HepG2 (cell line): ENCODE results near the gene KIAA1191. TPM values are rescaled to one million over a fixed set of nuclear protein-coding genes. Genes with fewer than 3 reads are reported as not detected.

ENCODE experiments used
- ATAC-seq: fragments of 200-7000 bp; cut with Tn5 transposase; 3 replicates; pipeline ENCODE4 v1.9.1; 2020; ENCODE audit warnings: mild to moderate bottlenecking, moderate library complexity
- BruUV-seq: library from RNA; stranded (reverse); fragments of 400-500 nt; replicated peaks from 2 replicates; lab custom pipeline; 2021; lab: Mats Ljungman, UMichigan
- CTCF ChIA-PET: fragments of 300-600 bp; formaldehyde crosslinking; extraction: SDS; loops from one replicate; lab custom pipeline; 2021; ENCODE audit warnings: low total read pairs, inconsistent platforms, low intra/inter-chr PET ratio; lab: Yijun Ruan, JAX
- POLR2A ChIA-PET: fragments of 350-600 bp; sonication (Branson Sonifier 250); formaldehyde crosslinking; loops from one replicate; lab custom pipeline; 2020; ENCODE audit warnings: antibody characterized with exemption, inconsistent platforms; lab: Yijun Ruan, JAX
- DNase-seq: peaks from one replicate; pipeline ENCODE4 v3.0.0-alpha.2; 2015; ENCODE audit warnings: low spot score
- FAIRE-seq: peaks from 3 replicates; lab custom pipeline; 2011; peaks lifted over from hg19 to GRCh38; lab: Jason Lieb, UNC
- H2AFZ ChIP-seq: one replicate; pipeline ENCODE4 v1.6.1; 2011; ENCODE audit warnings: low read length, inconsistent platforms
- H3K27ac ChIP-seq: fragments of 300-600 bp; 3 replicates; pipeline ENCODE4 v1.8.0; 2011; ENCODE audit warnings: mixed run types, mild to moderate bottlenecking, mixed read lengths, low read length, inconsistent platforms; ENCODE audit not compliant: insufficient read depth; ENCODE audit errors: extremely low read length
- H3K27me3 ChIP-seq, 2 experiments: fragments of 200-600 bp in 1 of 2; 2 replicates in 1 of 2; 3 replicates in 1 of 2; pipeline versions ENCODE4 v1.6.0 to v1.8.0; 2011; ENCODE audit warnings: low read length in 2 of 2, mild to moderate bottlenecking in 2 of 2, moderate library complexity in 2 of 2, inconsistent platforms in 1 of 2; ENCODE audit not compliant: insufficient read depth in 2 of 2, control insufficient read depth in 1 of 2
- H3K36me3 ChIP-seq, 2 experiments: fragments of 200-600 bp in 1 of 2; replicated peaks in 1 of 2; 2 replicates in 1 of 2; 3 replicates in 1 of 2; pipeline versions ENCODE4 v1.5.1 to v1.8.0; 2011; ENCODE audit warnings: low read length in 2 of 2, inconsistent platforms in 1 of 2; ENCODE audit not compliant: insufficient read depth in 2 of 2, control insufficient read depth in 1 of 2
- H3K4me1 ChIP-seq: 2 replicates; pipeline ENCODE4 v1.5.1; 2012; ENCODE audit warnings: low read length, inconsistent platforms; ENCODE audit not compliant: insufficient read depth
- H3K4me2 ChIP-seq: 2 replicates; pipeline ENCODE4 v1.6.0; 2011; ENCODE audit warnings: low read depth, low read length, inconsistent platforms
- H3K4me3 ChIP-seq, 3 experiments: fragments of 200-600 bp in 1 of 3; sonication (generic), shearing (Covaris generic) in 1 of 3; replicated peaks in 1 of 3; 2 replicates each; pipeline ENCODE4 v1.5.1; 2011 to 2016; ENCODE audit warnings: low read length in 3 of 3, inconsistent platforms in 2 of 3, low read depth in 2 of 3, mild to moderate bottlenecking in 2 of 3, control low read depth in 1 of 3, mixed read lengths in 1 of 3; ENCODE audit not compliant: insufficient read depth in 1 of 3
- H3K79me2 ChIP-seq: one replicate; pipeline ENCODE4 v1.6.1; 2011; ENCODE audit warnings: low read length, inconsistent platforms; ENCODE audit not compliant: insufficient read depth
- H3K9ac ChIP-seq: 2 replicates; pipeline ENCODE4 v1.6.0; 2011; ENCODE audit warnings: mild to moderate bottlenecking, low read depth, low read length, inconsistent platforms; ENCODE audit not compliant: insufficient read depth
- H3K9me3 ChIP-seq: 2 replicates; pipeline ENCODE4 v1.5.1; 2012; ENCODE audit warnings: mild to moderate bottlenecking, low read length
- H4K20me1 ChIP-seq: 2 replicates; pipeline ENCODE4 v1.6.0; 2011; ENCODE audit warnings: inconsistent platforms, mild to moderate bottlenecking, low read length, moderate library complexity; ENCODE audit not compliant: insufficient read depth
- ARNTL ChIP-seq: sonication (generic); formaldehyde crosslinking; IDR thresholded peaks from 2 replicates; pipeline ENCODE4 v1.4.0; 2020; ENCODE audit warnings: mild to moderate bottlenecking, missing genetic modification reagents
- CHD2 ChIP-seq: IDR thresholded peaks from 2 replicates; pipeline ENCODE4 v1.6.1; 2011; ENCODE audit warnings: low read depth, low read length, improper control_type of control experiment
- HDAC2 ChIP-seq: sonication (generic); formaldehyde crosslinking; IDR thresholded peaks from 2 replicates; pipeline ENCODE4 v1.4.0; 2020; ENCODE audit warnings: missing genetic modification reagents
- KDM4B ChIP-seq: sonication (generic); formaldehyde crosslinking; IDR thresholded peaks from 2 replicates; pipeline ENCODE4 v1.4.0; 2020; ENCODE audit warnings: missing genetic modification reagents
- MLLT10 ChIP-seq: sonication (generic); formaldehyde crosslinking; IDR thresholded peaks from 2 replicates; pipeline ENCODE4 v1.4.0; 2020; ENCODE audit warnings: missing genetic modification reagents
- NFE2L1 ChIP-seq: sonication (generic); formaldehyde crosslinking; IDR thresholded peaks from 2 replicates; pipeline ENCODE4 v1.4.0; 2020; ENCODE audit warnings: missing genetic modification reagents, mild to moderate bottlenecking, borderline replicate concordance
- PCBP1 ChIP-seq: fragments of 200-400 bp; formaldehyde crosslinking; IDR thresholded peaks from 2 replicates; pipeline ENCODE4 v1.6.1; 2017; ENCODE audit warnings: mild to moderate bottlenecking, low read depth, low read length, borderline replicate concordance
- SP4 ChIP-seq: sonication (generic); formaldehyde crosslinking; IDR thresholded peaks from 2 replicates; pipeline ENCODE4 v1.8.1; 2023; ENCODE audit warnings: mild to moderate bottlenecking, missing genetic modification reagents
- THRA ChIP-seq: sonication (generic); formaldehyde crosslinking; IDR thresholded peaks from 2 replicates; pipeline ENCODE4 v1.4.0; 2020; ENCODE audit warnings: missing genetic modification reagents, borderline replicate concordance
- ZNF292 ChIP-seq: sonication (generic); formaldehyde crosslinking; IDR thresholded peaks from 2 replicates; pipeline ENCODE4 v1.8.1; 2022; ENCODE audit warnings: mild to moderate bottlenecking, low read depth, missing genetic modification reagents, borderline replicate concordance
- ZNF510 ChIP-seq: sonication (generic); formaldehyde crosslinking; IDR thresholded peaks from 2 replicates; pipeline ENCODE4 v1.4.0; 2020; ENCODE audit warnings: low read depth, mild to moderate bottlenecking, missing genetic modification reagents
- ZNF672 ChIP-seq: sonication (generic); formaldehyde crosslinking; IDR thresholded peaks from 2 replicates; pipeline ENCODE4 v1.8.1; 2022; ENCODE audit warnings: missing genetic modification reagents
- ZNF713 ChIP-seq: sonication (generic); formaldehyde crosslinking; IDR thresholded peaks from 2 replicates; pipeline ENCODE4 v1.4.0; 2020; ENCODE audit warnings: mild to moderate bottlenecking, missing genetic modification reagents
- ZSCAN20 ChIP-seq: sonication (generic); formaldehyde crosslinking; IDR thresholded peaks from 2 replicates; pipeline ENCODE4 v1.4.0; 2020; ENCODE audit warnings: missing genetic modification reagents, mild to moderate bottlenecking, borderline replicate concordance
- ZSCAN31 ChIP-seq: sonication (generic); formaldehyde crosslinking; IDR thresholded peaks from 2 replicates; pipeline ENCODE4 v1.5.0; 2020; ENCODE audit warnings: low read depth, mild to moderate bottlenecking, missing genetic modification reagents
- WGBS: methylation state at CpG from one replicate; pipeline ENCODE4 v1.1.6; 2017; ENCODE audit warnings: low lambda C conversion rate; 5-methylcytosine and 5-hydroxymethylcytosine counted together
- in situ Hi-C: cut with HindIII; loops from 2 replicates; pipeline ENCODE4 v1.10.0; 2017; ENCODE audit warnings: low pct_unique_long_range_greater_than_20kb; ENCODE audit not compliant: extremely low pct_ligation_motif_present
- intact Hi-C: fragments of 100-400 bp; cut with micrococcal nuclease; formaldehyde crosslinking; loops from one replicate; pipeline ENCODE4 v1.10.0; 2022; ENCODE audit not compliant: unreplicated experiment
- polyA plus RNA-seq, 8 experiments: library from polyadenylated mRNA; depleted of rRNA in 3 of 8; stranded (reverse) in 7 of 8; unstranded in 1 of 8; fragments of >200 nt; fragmentation: Illumina TruSeq in 4 of 8; extraction: Trizol in 4 of 8; gene quantifications; 2 replicates each; pipeline versions ENCODE4 v1.2.1 to v1.2.3, GENCODE V29; 2011 to 2016; ENCODE audit warnings: low read depth in 4 of 8, missing spikeins in 1 of 8, mixed read lengths in 1 of 8; ENCODE audit not compliant: insufficient read depth in 1 of 8
- total RNA-seq, 5 experiments: library from RNA; depleted of rRNA; stranded (reverse); fragments of >200 nt; fragmentation: Illumina TruSeq; extraction: Trizol; gene quantifications; 2 replicates each; pipeline ENCODE4 v1.2.3, GENCODE V29; 2016; ENCODE audit warnings: low read depth in 1 of 5
- TF ChIP-seq, protein P1 (sequence below): sonication (generic); formaldehyde crosslinking; IDR thresholded peaks from 2 replicates; pipeline ENCODE4 v1.4.0; 2020; ENCODE audit warnings: mild to moderate bottlenecking, missing genetic modification reagents

Gene KIAA1191
- total and polyA plus RNA-seq, 2 of the 13 experiments (the other 11 are each of a cell fraction or from before 2014, with no cell fraction given): 63.6 to 103 TPM

- ChIA-PET CTCF (no interaction called here), POLR2A (no interaction called here)
- no peak overlapping the region for H3K4me2 ChIP-seq
- H3K9ac ChIP-seq: no peak overlapping the region
- H2AFZ ChIP-seq: no peak overlapping the region
- DNase-seq: no peak
- intact Hi-C loops: no loop called here
- H3K36me3 ChIP-seq: peaks cover 18 to 55% of the 10 kb centered on the region in 2 experiments
- H3K27ac ChIP-seq: no peak overlapping the region
- peaks cover 11% of the 10 kb centered on the region; the same call in 1 of the 2 replicates for H4K20me1 ChIP-seq
- peaks cover 21% of the 10 kb centered on the region for H3K4me1 ChIP-seq
- WGBS: no CpG with 5 or more reads among the region's 3 CpGs
- H3K27me3 ChIP-seq: no peaks in the 10 kb centered on the region
- no peaks in the 10 kb centered on the region for H3K9me3 ChIP-seq
- no TSS peak for BruUV-seq
- peak; percentile 11; the same call in 2 of the 3 replicates for ATAC-seq
- H3K4me3 ChIP-seq: no peak overlapping the region
- peaks cover 29% of the 10 kb centered on the region for H3K79me2 ChIP-seq
- in situ Hi-C loops: no loop called here
- no peak for FAIRE-seq
- no peak for TF ChIP-seq ZNF713 (CRISPR knock-in tag)
- TF ChIP-seq, protein P1, sequence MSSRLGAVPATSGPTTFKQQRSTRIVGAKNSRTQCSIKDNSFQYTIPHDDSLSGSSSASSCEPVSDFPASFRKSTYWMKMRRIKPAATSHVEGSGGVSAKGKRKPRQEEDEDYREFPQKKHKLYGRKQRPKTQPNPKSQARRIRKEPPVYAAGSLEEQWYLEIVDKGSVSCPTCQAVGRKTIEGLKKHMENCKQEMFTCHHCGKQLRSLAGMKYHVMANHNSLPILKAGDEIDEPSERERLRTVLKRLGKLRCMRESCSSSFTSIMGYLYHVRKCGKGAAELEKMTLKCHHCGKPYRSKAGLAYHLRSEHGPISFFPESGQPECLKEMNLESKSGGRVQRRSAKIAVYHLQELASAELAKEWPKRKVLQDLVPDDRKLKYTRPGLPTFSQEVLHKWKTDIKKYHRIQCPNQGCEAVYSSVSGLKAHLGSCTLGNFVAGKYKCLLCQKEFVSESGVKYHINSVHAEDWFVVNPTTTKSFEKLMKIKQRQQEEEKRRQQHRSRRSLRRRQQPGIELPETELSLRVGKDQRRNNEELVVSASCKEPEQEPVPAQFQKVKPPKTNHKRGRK (CRISPR knock-in tag): no peak
- TF ChIP-seq PCBP1: no peak
- TF ChIP-seq ARNTL (CRISPR knock-in tag): no peak
- TF ChIP-seq ZNF510 (CRISPR knock-in tag): no peak
- TF ChIP-seq NFE2L1: no peak
Measured at GRCh38 chr5:176382721-176383120, 21.2 kb upstream of the KIAA1191 start.

DNA sequence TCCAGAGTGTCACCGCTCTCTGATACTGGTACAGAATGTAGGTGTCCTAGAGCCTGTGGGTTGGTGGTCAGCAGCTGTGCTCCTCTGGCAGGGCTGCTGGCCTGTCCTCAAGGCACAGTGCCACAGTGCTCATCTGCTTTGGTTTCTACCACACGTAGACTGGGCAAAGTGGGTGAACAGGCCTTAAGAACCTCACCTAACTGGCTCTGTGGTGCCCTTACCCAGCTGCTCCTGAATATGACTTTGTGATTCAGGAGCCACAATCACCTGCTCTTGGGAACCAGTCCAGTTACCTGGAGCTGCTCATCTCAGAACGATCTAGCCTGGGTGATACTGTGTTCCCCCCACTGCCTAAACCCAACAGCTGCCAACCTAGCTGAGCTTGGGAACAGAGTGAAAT lies 20.4 kb upstream of the KIAA1191 start:
- Histone ChIP-seq H3K79me2 (peaks cover 21% of the 10 kb centered on the region), H4K20me1 (peaks cover 11% of the 10 kb centered on the region; the same call in 1 of the 2 replicates), H3K27ac (no peak overlapping the region), H3K4me2 (no peak overlapping the region), H3K9ac (no peak overlapping the region), H3K27me3 (no peaks in the 10 kb centered on the region), H3K4me1 (peaks cover 14% of the 10 kb centered on the region), H3K4me3 (no peak overlapping the region), H2AFZ (no peak overlapping the region), H3K9me3 (no peaks in the 10 kb centered on the region), H3K36me3 (peaks cover 18 to 55% of the 10 kb centered on the region in 2 experiments)
- in situ Hi-C loops: no loop called here
- intact Hi-C loops: no loop called here
- DNase-seq (no peak), ATAC-seq (peak; percentile 24; the same call in 2 of the 3 replicates), FAIRE-seq (no peak)
- 100% methylated on average over 2 of the region's 3 CpGs for WGBS
- ChIA-PET CTCF (no interaction called here), POLR2A (interaction anchor here (1.6 kb wide), 1 partner anchor 20 kb away, joined by 6 read pairs; the partner anchor contains the start of gene KIAA1191)
- no TSS peak for BruUV-seq
- TF ChIP-seq ZNF292 (CRISPR knock-in tag) (no peak), THRA (CRISPR knock-in tag) (no peak), MLLT10 (no peak), SP4 (CRISPR knock-in tag) (no peak), ZSCAN31 (CRISPR knock-in tag) (no peak), KDM4B (no peak), ZSCAN20 (no peak), ZNF672 (CRISPR knock-in tag) (no peak), CHD2 (no peak), HDAC2 (CRISPR knock-in tag) (no peak)
